ENCODE results near the gene ABCC8. TPM values are rescaled to one million over a fixed set of nuclear protein-coding genes. Genes with fewer than 3 reads are reported as not detected.

Gene ABCC8
- total RNA-seq, 1 donor: not detected

DNA sequence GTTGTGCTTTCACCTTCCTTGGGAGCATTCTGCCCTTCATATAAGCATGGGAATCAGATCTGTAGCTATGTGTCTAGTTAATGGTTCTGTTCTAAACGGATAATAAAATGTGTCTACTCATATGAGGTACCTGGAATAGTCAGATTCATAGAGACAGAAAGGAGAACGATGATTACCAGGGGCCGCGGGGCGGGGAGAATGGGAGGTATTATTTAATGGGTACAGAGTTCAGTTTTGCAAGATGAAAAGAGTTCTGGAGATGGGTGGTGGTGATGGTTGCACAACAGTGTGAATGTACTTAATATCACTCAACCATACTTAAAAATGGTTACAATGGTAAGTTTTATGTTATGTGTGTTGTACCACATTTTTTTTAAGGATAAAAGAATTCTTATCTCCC lies 10.0 kb upstream of the ABCC8 start:
- no peak for TF ChIP-seq CTCF (IDR thresholded peaks at IDR 0.05; ENCODE audit: insufficient read depth, low read depth, low read length)
- DNase-seq (ENCODE audit: low read depth): no peak
- H3K4me3 ChIP-seq (ENCODE audit: low read depth, low read length): no peak overlapping the region

DNA sequence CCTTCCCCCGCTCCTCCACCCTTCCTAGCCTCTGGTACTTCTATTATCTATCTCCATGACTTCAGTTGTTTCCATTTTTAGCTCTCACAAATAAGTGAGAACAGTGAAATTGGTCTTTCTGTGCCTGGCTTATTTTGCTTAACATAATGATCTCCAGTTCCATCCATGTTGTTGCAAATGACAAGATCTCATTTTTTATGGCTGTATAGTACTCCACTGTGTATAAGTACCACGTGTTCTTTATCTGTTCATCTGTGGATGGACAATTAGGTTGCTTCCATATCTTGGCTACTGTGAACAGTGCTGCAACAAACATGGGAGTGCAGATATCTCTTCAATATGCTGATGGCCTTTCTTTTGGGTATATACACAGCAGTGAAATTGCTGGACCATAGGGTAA lies 6.9 kb upstream of the ABCC8 start:
- no peak overlapping the region for H3K4me3 ChIP-seq (ENCODE audit: low read depth, low read length)
- DNase-seq (ENCODE audit: low read depth): no peak
- TF ChIP-seq CTCF (IDR thresholded peaks at IDR 0.05; ENCODE audit: insufficient read depth, low read depth, low read length): no peak

DNA sequence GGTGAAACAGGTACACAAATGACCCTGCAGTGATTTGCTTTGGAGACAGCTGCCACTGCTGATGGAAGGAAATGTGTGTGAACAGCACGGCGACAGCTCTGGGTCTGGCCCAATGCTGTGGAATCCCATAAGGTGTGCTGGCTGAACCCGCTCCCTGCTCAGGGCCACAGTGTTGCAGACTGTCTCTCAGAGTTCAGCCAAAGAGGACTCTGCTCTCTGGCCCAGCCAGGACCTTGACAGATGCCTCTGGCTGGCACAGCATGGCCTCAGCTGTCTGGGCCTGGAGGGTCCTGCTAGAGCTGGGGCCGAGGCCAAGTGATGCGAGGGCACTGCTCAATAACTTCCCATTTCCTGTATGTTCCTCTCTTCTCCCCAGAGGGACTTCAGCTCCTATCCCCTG lies 5.3 kb upstream of the ABCC8 start:
- DNase-seq (ENCODE audit: low read depth): no peak
- no peak overlapping the region for H3K4me3 ChIP-seq (ENCODE audit: low read depth, low read length)
- no peak for TF ChIP-seq CTCF (IDR thresholded peaks at IDR 0.05; ENCODE audit: insufficient read depth, low read depth, low read length)

- H3K4me3 ChIP-seq (ENCODE audit: low read depth, low read length): no peak overlapping the region
- DNase-seq (ENCODE audit: low read depth): peak; percentile 27
Observed at GRCh38 chr11:17479284-17480214, 2.9 kb upstream of the ABCC8 start.

GRCh38 chr11:17478070-17478469 lies 1.4 kb upstream of the ABCC8 start:
- no peak for TF ChIP-seq CTCF (IDR thresholded peaks at IDR 0.05; ENCODE audit: insufficient read depth, low read depth, low read length)
- DNase-seq (ENCODE audit: low read depth): no peak
- H3K4me3 ChIP-seq (ENCODE audit: low read depth, low read length): no peak overlapping the region

More at GRCh38 chr11:17479284-17480214, 2.9 kb upstream of the ABCC8 start:
- no peak for TF ChIP-seq CTCF (IDR thresholded peaks at IDR 0.05; ENCODE audit: insufficient read depth, low read depth, low read length)

- H3K4me3 ChIP-seq (ENCODE audit: low read depth, low read length): no peak overlapping the region
- no peak for TF ChIP-seq CTCF (IDR thresholded peaks at IDR 0.05; ENCODE audit: insufficient read depth, low read depth, low read length)
- no peak for DNase-seq (ENCODE audit: low read depth)
Observed at GRCh38 chr11:17477361-17477760, 716 bp upstream of the ABCC8 start.

GRCh38 chr11:17477084-17477333 lies 364 bp upstream of the ABCC8 start:
- DNase-seq (ENCODE audit: low read depth): no peak

More at GRCh38 chr11:17477084-17477333, 364 bp upstream of the ABCC8 start:
- TF ChIP-seq CTCF (IDR thresholded peaks at IDR 0.05; ENCODE audit: insufficient read depth, low read depth, low read length): no peak
- H3K4me3 ChIP-seq (ENCODE audit: low read depth, low read length): no peak overlapping the region
